MM.1S (cell line): ENCODE data around the gene ACIN1.

Experiments
- DNase-seq: peaks from one replicate; pipeline ENCODE4 v3.0.0-alpha.2; 2015
- H2AFZ ChIP-seq: fragments of 300-600 bp; sonication (generic); 2 replicates; pipeline ENCODE4 v1.6.0; 2016; ENCODE audit warnings: antibody characterized with exemption, low read length
- H3F3A ChIP-seq: fragments of 300-600 bp; sonication (generic); 2 replicates; pipeline ENCODE4 v1.6.1; 2016; ENCODE audit warnings: mild to moderate bottlenecking, antibody characterized with exemption, low read length, moderate library complexity, mixed read lengths; ENCODE audit not compliant: insufficient read depth
- H3K27ac ChIP-seq: fragments of 300-600 bp; sonication (generic); 2 replicates; pipeline ENCODE4 v1.5.1; 2016; ENCODE audit warnings: mild to moderate bottlenecking, low read length
- H3K27me3 ChIP-seq: fragments of 300-600 bp; sonication (generic); replicated peaks from 2 replicates; pipeline ENCODE4 v1.6.0; 2016; ENCODE audit warnings: low read length; ENCODE audit not compliant: insufficient read depth
- H3K36me3 ChIP-seq: fragments of 300-600 bp; sonication (generic); replicated peaks from 2 replicates; pipeline ENCODE4 v1.6.1; 2016; ENCODE audit warnings: mild to moderate bottlenecking, low read length, mixed read lengths; ENCODE audit not compliant: insufficient read depth
- H3K4me1 ChIP-seq: fragments of 300-600 bp; sonication (generic); 2 replicates; pipeline ENCODE4 v1.6.1; 2016; ENCODE audit warnings: low read length, mixed read lengths
- H3K4me2 ChIP-seq: fragments of 300-600 bp; sonication (generic); 2 replicates; pipeline ENCODE4 v1.6.0; 2016; ENCODE audit warnings: low read depth, low read length
- H3K4me3 ChIP-seq: fragments of 300-600 bp; sonication (generic); 2 replicates; pipeline ENCODE4 v1.5.1; 2016; ENCODE audit warnings: low read length, mixed read lengths
- H3K79me2 ChIP-seq: fragments of 300-600 bp; sonication (generic); 2 replicates; pipeline ENCODE4 v1.6.1; 2016; ENCODE audit warnings: mixed run types, low read length, mixed read lengths
- H3K9ac ChIP-seq: fragments of 300-600 bp; sonication (generic); 2 replicates; pipeline ENCODE4 v1.6.1; 2016; ENCODE audit warnings: low read length, mixed read lengths
- H3K9me2 ChIP-seq: fragments of 300-600 bp; sonication (generic); replicated peaks from 2 replicates; pipeline ENCODE4 v1.6.1; 2016; ENCODE audit warnings: mild to moderate bottlenecking, low read length, mixed read lengths; ENCODE audit not compliant: insufficient read depth
- H3K9me3 ChIP-seq: fragments of 300-600 bp; sonication (generic); replicated peaks from 2 replicates; pipeline ENCODE4 v1.6.1; 2016; ENCODE audit warnings: mild to moderate bottlenecking, low read length, mixed read lengths; ENCODE audit not compliant: insufficient read depth
- H4K20me1 ChIP-seq: fragments of 300-600 bp; sonication (generic); 2 replicates; pipeline ENCODE4 v1.6.1; 2016; ENCODE audit warnings: mild to moderate bottlenecking, low read length, moderate library complexity, mixed read lengths; ENCODE audit not compliant: insufficient read depth
- CTCF ChIP-seq: fragments of 300-600 bp; sonication (generic); IDR thresholded peaks from 2 replicates; pipeline ENCODE4 v1.5.1; 2016; ENCODE audit warnings: antibody characterized with exemption, low read length, mixed read lengths
- EZH2 ChIP-seq: fragments of 300-600 bp; sonication (generic); optimal IDR thresholded peaks from 2 replicates; pipeline ENCODE3; 2017; ENCODE audit warnings: low read depth, mild to moderate bottlenecking, antibody characterized with exemption, low read length, mixed read lengths
- EZH2phosphoT487 ChIP-seq: fragments of 300-600 bp; sonication (generic); IDR thresholded peaks from 2 replicates; pipeline ENCODE4 v1.6.1; 2018; ENCODE audit warnings: antibody characterized with exemption, low read length

The ACIN1 gene

GRCh38 chr14:23052671-23053070 is 42.3 kb downstream of the ACIN1 start:
- no peak overlapping the region for H3K27ac ChIP-seq
- H3K36me3 ChIP-seq: no peaks in the 10 kb centered on the region
- no peak overlapping the region for H3K4me3 ChIP-seq
- no peak overlapping the region for H3K9ac ChIP-seq
- no peaks in the 10 kb centered on the region for H3K79me2 ChIP-seq
- 0 out of 2 replicates have a peak, but pooled peaks cover 4% of the 10 kb centered on the region for H3F3A ChIP-seq
- H2AFZ ChIP-seq: no peak overlapping the region
- no peaks in the 10 kb centered on the region for H3K27me3 ChIP-seq
- no peak overlapping the region for H3K4me2 ChIP-seq
- TF ChIP-seq EZH2: no peak
- no peak for TF ChIP-seq EZH2phosphoT487
- no peak for TF ChIP-seq CTCF
- no peaks in the 10 kb centered on the region for H3K9me2 ChIP-seq
- H4K20me1 ChIP-seq: no peaks in the 10 kb centered on the region
- no peak for DNase-seq
- no peaks in the 10 kb centered on the region for H3K9me3 ChIP-seq
- no peaks in the 10 kb centered on the region for H3K4me1 ChIP-seq

GRCh38 chr14:23052182-23052623 is 42.7 kb downstream of the ACIN1 start:
- Histone ChIP-seq H3K27ac (no peak overlapping the region), H3K4me1 (no peaks in the 10 kb centered on the region), H3K4me3 (no peak overlapping the region), H3K9me2 (no peaks in the 10 kb centered on the region), H3K9ac (no peak overlapping the region), H3K4me2 (no peak overlapping the region), H3K36me3 (no peaks in the 10 kb centered on the region), H3F3A (0 out of 2 replicates have a peak, but pooled peaks cover 4% of the 10 kb centered on the region), H2AFZ (no peak overlapping the region), H3K27me3 (no peaks in the 10 kb centered on the region), H3K79me2 (no peaks in the 10 kb centered on the region), H4K20me1 (no peaks in the 10 kb centered on the region), H3K9me3 (no peaks in the 10 kb centered on the region)
- TF ChIP-seq CTCF: no peak
- TF ChIP-seq EZH2phosphoT487: no peak
- no peak for TF ChIP-seq EZH2
- no peak for DNase-seq

GRCh38 chr14:23051141-23052057 is 43.5 kb downstream of the ACIN1 start:
- Histone ChIP-seq H3K4me2 (no peak overlapping the region), H3K9ac (no peak overlapping the region), H3F3A (0 out of 2 replicates have a peak, but pooled peaks cover under 1% of the 10 kb centered on the region), H3K9me2 (no peaks in the 10 kb centered on the region), H3K9me3 (no peaks in the 10 kb centered on the region), H3K4me3 (no peak overlapping the region), H3K4me1 (no peaks in the 10 kb centered on the region), H3K79me2 (no peaks in the 10 kb centered on the region), H3K27ac (no peak overlapping the region), H2AFZ (no peak overlapping the region), H3K27me3 (no peaks in the 10 kb centered on the region), H4K20me1 (no peaks in the 10 kb centered on the region), H3K36me3 (no peaks in the 10 kb centered on the region)
- no peak for DNase-seq
- TF ChIP-seq EZH2: no peak
- no peak for TF ChIP-seq CTCF
- TF ChIP-seq EZH2phosphoT487: no peak
